ENCODE measurements around the gene DRAXIN.

Gene DRAXIN

DNA sequence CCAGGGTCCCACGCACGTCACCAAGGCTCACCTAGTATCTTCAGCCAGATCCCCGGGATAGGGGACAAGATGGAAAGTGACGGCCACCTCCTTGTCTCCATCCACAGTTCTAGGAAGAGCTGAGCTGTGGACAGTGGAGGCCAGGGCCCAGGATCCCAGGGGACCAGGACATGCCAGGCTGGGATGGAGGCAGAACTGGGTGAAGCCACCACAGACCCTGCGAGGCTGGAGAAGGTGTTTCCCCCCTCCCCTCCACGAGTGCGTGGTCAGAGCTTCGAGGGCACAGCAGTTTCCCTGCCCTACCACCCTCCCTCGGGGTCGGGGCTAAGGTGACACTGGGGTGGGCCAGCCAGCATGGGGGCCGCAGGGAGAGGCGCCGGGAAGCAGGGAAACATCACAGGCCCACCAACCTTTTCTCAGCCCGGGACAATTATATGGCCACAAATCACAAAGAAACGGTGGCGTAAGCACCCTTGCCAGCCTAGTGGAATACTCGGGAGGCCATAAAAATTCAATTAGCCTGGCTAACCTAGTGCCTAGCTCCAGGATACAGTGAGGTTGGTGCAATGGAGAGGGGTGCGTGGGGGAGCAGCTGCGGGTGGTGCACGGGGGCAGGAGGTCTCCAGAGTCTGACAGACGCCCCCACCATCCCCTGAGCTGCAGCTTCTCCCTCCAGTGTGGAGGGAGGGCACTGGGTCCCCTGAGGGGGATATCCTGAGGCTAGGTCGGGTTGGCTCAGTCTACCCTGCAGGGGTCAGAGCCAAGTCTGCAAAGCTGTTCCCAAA, 13.4 kb downstream of the DRAXIN start:
- TF ChIP-seq CTCF (IDR thresholded peaks at IDR 0.05; ENCODE audit: low read depth, low read length) = no peak

GRCh38 chr1:11705596-11705995, 14.1 kb downstream of the DRAXIN start:
- DNase-seq (ENCODE audit: extremely low read depth, low read depth) = no peak
- no peak for TF ChIP-seq CTCF (IDR thresholded peaks at IDR 0.05; ENCODE audit: low read depth, low read length)

More for the DNA sequence above, 13.4 kb downstream of the DRAXIN start:
- DNase-seq (ENCODE audit: extremely low read depth, low read depth) = no peak

GRCh38 chr1:11706292-11706691, 14.8 kb downstream of the DRAXIN start:
- TF ChIP-seq CTCF (IDR thresholded peaks at IDR 0.05; ENCODE audit: low read depth, low read length) = no peak
- DNase-seq (ENCODE audit: extremely low read depth, low read depth) = no peak

DNA sequence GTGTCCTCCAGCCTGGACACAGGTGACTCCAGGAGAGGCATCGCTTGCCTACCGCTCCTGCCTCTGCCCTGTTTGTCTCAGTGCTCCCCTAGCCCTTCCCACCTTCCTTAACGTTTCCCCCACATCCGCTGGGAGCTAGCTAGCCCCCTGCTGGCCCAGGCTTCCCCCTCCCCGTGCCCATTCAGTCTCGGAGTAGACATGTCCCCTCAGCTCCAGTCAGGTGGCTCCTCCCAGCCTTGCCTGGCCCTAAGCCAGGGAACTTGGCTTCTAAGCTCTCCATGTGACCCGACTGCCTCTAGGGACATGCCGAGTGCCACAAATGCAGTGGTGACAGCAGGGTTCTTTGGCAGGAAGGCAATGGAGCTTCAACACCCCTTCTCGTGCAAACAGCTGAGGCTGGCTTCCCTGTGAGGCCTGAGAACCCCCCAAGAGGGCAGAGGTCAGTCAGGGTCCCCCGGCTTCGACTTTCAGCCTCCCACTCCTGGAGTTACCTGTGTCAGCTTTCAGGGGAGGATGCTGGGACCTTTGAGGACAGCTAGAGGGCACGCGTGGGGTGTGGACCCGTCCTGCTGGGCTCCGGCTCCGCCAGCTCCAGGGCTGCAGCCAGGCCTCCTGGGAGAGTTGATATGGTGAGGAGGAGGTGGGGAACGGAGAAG, 16.2 kb downstream of the DRAXIN start:
- DNase-seq (ENCODE audit: extremely low read depth, low read depth) = no peak
- no peak for TF ChIP-seq CTCF (IDR thresholded peaks at IDR 0.05; ENCODE audit: low read depth, low read length)

- no peak for DNase-seq (ENCODE audit: extremely low read depth, low read depth)
- no peak for TF ChIP-seq CTCF (IDR thresholded peaks at IDR 0.05; ENCODE audit: low read depth, low read length)
Measured at GRCh38 chr1:11708554-11709350, 17.2 kb downstream of the DRAXIN start.

- no peak for DNase-seq (ENCODE audit: extremely low read depth, low read depth)
- TF ChIP-seq CTCF (IDR thresholded peaks at IDR 0.05; ENCODE audit: low read depth, low read length) = no peak
Measured at GRCh38 chr1:11711490-11711889, 20.0 kb downstream of the DRAXIN start.

- TF ChIP-seq CTCF (IDR thresholded peaks at IDR 0.05; ENCODE audit: low read depth, low read length) = no peak
- DNase-seq (ENCODE audit: extremely low read depth, low read depth) = no peak
Measured at GRCh38 chr1:11712285-11712684, 20.8 kb downstream of the DRAXIN start.

Measured in AG09319 (cell line).